Measurements from ENCODE around the gene HYI.

HYI gene

DNA sequence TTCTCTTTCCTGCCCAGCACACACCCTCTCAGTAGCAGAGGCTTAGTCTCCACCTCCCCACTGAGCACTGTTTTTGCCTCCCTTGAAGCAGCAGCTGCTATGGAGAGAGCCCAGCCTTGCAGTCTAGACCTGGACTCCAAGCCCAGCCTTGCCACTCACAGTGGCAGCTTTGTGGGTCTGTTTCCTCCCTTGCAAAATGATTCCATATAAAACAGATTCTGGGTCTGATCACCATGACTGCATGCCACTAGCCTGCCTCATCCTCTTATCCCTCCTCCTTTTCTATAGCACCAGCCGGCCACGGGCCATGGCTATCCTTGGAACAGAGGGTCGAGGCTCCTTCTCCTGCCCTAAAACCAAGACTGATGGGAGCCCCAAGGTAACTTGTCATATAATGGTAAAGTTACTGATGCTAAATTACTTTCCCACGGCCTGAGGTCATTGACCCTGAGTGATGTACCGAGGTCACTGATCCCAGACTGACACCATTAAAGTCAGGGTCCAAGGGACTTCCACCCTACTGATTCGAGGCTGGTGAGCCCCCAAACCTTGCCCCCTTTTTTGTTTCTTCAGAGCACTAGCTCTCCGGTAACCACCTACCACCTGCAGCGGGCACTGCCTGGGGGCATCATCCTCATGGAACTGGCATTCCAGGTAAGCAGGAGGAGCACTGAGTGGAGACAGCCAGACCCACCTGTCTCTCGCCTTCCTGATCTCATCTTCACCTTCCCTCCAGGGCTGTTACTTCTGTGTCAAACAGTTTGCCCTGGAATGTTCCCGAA lies 7.9 kb downstream of the HYI start:
- Histone ChIP-seq H3K36me3 (ENCODE audit: control insufficient read depth in 2 of 2, insufficient read depth in 2 of 2, low read length in 2 of 2) (peaks cover 74 to 94% of the 10 kb centered on the region in 2 donors), H3K27me3 (ENCODE audit: control insufficient read depth in 2 of 2, insufficient read depth in 2 of 2, low read length in 2 of 2) (no peaks in the 10 kb centered on the region), H3K9ac (ENCODE audit: low read depth in 1 of 2, low read length in 2 of 2) (no peak overlapping the region), H3K27ac (ENCODE audit: low read depth in 2 of 2, low read length in 2 of 2) (no peak overlapping the region), H3K4me3 (ENCODE audit: low read length in 2 of 2) (no peak overlapping the region), H3K9me3 (ENCODE audit: control insufficient read depth in 2 of 2, low read length in 2 of 2) (no peaks in the 10 kb centered on the region), H3K4me1 (ENCODE audit: control insufficient read depth in 2 of 2, insufficient read depth in 2 of 2, low read length in 2 of 2) (no peaks in the 10 kb centered on the region)

DNA sequence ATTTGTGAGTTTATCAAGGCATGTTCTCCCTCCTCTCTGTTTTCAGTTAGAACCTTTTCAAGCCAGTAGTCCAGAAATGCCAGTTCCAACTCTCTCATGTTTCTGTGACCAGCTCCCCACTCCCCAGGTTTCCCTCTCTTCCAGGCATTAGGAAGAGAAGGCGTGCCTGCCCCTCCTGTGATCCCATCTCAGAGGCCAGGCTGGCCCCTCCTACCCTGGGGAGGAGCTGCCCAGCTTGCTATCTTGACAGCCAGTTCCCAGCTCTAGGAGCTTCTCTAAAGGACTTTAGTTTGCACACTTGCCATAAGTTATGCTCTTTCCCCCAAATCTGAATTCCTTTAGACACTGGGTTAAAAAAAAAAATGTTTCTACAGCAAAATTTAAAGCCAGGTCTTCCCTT lies 8.9 kb downstream of the HYI start:
- Histone ChIP-seq H3K9me3 (ENCODE audit: control insufficient read depth in 2 of 2, low read length in 2 of 2) (no peaks in the 10 kb centered on the region), H3K27me3 (ENCODE audit: control insufficient read depth in 2 of 2, insufficient read depth in 2 of 2, low read length in 2 of 2) (no peaks in the 10 kb centered on the region), H3K36me3 (ENCODE audit: control insufficient read depth in 2 of 2, insufficient read depth in 2 of 2, low read length in 2 of 2) (peaks cover 71 to 94% of the 10 kb centered on the region in 2 donors), H3K9ac (ENCODE audit: low read depth in 1 of 2, low read length in 2 of 2) (no peak overlapping the region), H3K27ac (ENCODE audit: low read depth in 2 of 2, low read length in 2 of 2) (no peak overlapping the region), H3K4me3 (ENCODE audit: low read length in 2 of 2) (no peak overlapping the region), H3K4me1 (ENCODE audit: control insufficient read depth in 2 of 2, insufficient read depth in 2 of 2, low read length in 2 of 2) (no peaks in the 10 kb centered on the region)

DNA sequence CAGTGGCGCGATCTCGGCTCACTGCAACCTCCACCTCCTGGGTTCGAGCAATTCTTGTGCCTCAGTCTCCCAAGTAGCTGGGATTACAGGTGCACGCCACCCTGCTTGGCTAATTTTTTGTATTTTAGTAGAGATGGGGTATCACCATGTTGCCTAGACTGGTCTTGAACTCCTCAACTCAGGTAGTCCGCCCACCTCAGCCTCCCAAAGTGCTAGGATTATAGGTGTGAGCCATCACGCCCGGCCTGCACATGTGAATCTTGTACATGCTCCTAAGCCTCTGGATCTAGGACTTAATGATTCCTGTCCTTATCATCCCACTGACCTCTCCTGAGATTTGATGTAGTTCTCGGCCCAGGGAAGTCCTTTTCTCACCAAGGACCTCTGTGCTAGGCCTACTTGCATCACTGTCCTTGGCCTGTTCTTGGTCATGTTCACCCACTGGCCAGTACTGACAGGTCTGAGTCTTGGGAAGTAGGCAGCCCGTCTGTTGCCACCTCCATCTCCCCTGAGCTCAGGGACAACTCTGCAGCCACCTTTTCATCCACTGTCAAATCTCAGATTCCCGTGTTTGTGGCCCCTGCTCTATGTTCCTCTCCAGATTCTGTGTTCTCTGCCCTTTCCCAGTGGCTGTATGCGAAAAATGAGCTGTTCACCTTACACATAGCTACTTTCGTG lies 9.4 kb downstream of the HYI start:
- H3K27ac ChIP-seq (ENCODE audit: low read depth in 2 of 2, low read length in 2 of 2), result no peak overlapping the region
- H3K36me3 ChIP-seq (ENCODE audit: control insufficient read depth in 2 of 2, insufficient read depth in 2 of 2, low read length in 2 of 2), result peaks cover 69 to 94% of the 10 kb centered on the region in 2 donors
- H3K9me3 ChIP-seq (ENCODE audit: control insufficient read depth in 2 of 2, low read length in 2 of 2), result no peaks in the 10 kb centered on the region
- no peak overlapping the region for H3K9ac ChIP-seq (ENCODE audit: low read depth in 1 of 2, low read length in 2 of 2)
- H3K27me3 ChIP-seq (ENCODE audit: control insufficient read depth in 2 of 2, insufficient read depth in 2 of 2, low read length in 2 of 2), result no peaks in the 10 kb centered on the region
- no peaks in the 10 kb centered on the region for H3K4me1 ChIP-seq (ENCODE audit: control insufficient read depth in 2 of 2, insufficient read depth in 2 of 2, low read length in 2 of 2)
- H3K4me3 ChIP-seq (ENCODE audit: low read length in 2 of 2), result no peak overlapping the region

DNA sequence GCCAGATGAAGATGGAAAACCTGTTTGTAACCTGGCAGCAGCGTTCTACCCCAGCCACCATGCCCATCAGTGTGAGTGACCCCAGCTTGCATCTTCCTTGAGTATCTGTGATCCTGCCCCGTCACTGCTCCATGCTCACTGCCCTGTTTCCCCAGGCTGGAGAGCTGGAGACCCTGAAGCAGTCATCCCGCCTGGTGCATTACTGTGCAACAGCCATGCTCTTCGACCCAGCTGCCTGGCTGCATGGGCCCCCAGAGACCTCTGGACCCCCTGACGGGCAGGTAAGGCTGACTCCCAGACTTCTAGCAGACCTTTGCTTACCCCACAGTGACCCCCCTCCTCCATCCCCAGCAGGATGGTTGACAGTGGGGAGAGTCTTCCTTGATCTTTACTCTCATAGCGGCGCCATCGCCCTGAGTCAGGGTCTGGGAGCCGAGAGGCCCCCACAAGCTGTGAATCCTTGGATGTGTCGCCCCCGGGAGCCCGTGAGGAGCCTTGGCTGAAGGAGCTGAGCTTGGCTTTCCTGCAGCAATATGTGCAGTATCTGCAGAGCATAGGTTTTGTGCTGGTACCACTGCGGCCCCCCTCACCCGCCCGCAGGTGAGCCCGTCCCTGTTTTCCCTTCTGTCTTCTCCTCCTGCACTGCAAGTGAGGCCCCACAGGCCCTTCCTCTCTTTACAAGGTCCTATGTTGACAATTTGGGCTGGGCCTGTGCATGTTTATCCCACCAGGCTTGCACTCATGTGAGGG lies 10.4 kb downstream of the HYI start:
- H3K9me3 ChIP-seq (ENCODE audit: control insufficient read depth in 2 of 2, low read length in 2 of 2), result no peaks in the 10 kb centered on the region
- H3K27ac ChIP-seq (ENCODE audit: low read depth in 2 of 2, low read length in 2 of 2), result no peak overlapping the region
- H3K36me3 ChIP-seq (ENCODE audit: control insufficient read depth in 2 of 2, insufficient read depth in 2 of 2, low read length in 2 of 2), result peaks cover 71 to 95% of the 10 kb centered on the region in 2 donors
- no peak overlapping the region for H3K9ac ChIP-seq (ENCODE audit: low read depth in 1 of 2, low read length in 2 of 2)
- H3K27me3 ChIP-seq (ENCODE audit: control insufficient read depth in 2 of 2, insufficient read depth in 2 of 2, low read length in 2 of 2), result no peaks in the 10 kb centered on the region
- no peak overlapping the region for H3K4me3 ChIP-seq (ENCODE audit: low read length in 2 of 2)
- no peaks in the 10 kb centered on the region for H3K4me1 ChIP-seq (ENCODE audit: control insufficient read depth in 2 of 2, insufficient read depth in 2 of 2, low read length in 2 of 2)

DNA sequence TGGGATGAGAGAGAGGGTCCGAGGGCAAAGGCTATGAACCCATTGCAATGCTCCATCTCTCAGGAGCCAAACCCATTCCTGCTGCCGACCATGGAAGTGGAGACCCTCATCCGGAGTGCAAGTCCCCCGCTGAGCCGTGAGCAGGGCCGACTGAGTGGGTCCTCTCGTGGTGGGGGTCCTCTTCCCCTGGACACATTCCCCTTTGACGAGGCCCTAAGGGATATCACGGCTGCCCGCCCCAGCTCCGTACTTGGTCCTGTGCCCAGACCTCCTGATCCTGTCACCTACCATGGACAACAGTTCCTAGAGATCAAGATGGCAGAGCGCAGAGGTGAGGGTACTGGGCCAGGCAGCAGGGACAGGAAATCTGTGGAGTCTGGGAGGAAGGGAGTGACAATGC lies 11.0 kb downstream of the HYI start:
- Histone ChIP-seq H3K9me3 (ENCODE audit: control insufficient read depth in 2 of 2, low read length in 2 of 2) (no peaks in the 10 kb centered on the region), H3K36me3 (ENCODE audit: control insufficient read depth in 2 of 2, insufficient read depth in 2 of 2, low read length in 2 of 2) (peaks cover 73 to 93% of the 10 kb centered on the region in 2 donors), H3K4me3 (ENCODE audit: low read length in 2 of 2) (no peak overlapping the region), H3K4me1 (ENCODE audit: control insufficient read depth in 2 of 2, insufficient read depth in 2 of 2, low read length in 2 of 2) (no peaks in the 10 kb centered on the region), H3K27me3 (ENCODE audit: control insufficient read depth in 2 of 2, insufficient read depth in 2 of 2, low read length in 2 of 2) (no peaks in the 10 kb centered on the region), H3K9ac (ENCODE audit: low read depth in 1 of 2, low read length in 2 of 2) (no peak overlapping the region), H3K27ac (ENCODE audit: low read depth in 2 of 2, low read length in 2 of 2) (no peak overlapping the region)

DNA sequence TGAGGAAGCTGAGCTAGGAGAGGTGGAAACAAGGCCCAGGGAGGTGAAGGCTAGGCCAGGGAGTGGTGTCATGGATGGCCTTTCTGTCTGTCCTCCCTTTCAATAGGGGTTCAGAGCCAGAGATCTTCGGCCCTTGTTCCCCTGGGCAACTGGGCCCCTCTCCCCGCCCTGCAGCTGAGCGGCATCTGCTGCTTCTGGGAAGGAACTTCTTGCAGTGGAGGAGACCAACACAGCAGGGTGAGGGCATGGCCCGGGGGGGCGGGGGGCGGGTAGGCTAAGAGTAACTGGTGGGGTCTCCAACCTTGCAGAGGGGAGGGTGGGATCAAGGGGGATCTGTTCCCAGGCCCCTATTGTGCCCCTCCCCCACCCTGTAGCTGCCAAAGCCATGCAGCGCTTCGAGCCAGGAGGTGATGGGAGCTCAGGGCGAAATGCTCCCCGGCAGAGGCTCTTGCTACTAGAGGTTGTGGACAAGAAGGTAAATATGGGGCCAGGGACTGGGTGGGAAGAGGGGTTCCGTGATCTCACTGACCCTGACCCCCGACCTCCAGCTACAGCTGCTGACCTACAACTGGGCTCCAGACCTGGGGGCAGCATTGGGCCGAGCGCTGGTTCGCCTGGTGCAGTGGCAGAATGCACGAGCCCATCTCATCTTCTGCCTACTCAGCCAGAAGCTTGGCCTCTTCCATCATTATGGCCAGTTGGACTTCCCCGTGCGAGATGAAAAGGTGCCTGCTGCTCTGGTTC lies 11.7 kb downstream of the HYI start:
- H3K9me3 ChIP-seq (ENCODE audit: control insufficient read depth in 2 of 2, low read length in 2 of 2), result no peaks in the 10 kb centered on the region
- no peak overlapping the region for H3K27ac ChIP-seq (ENCODE audit: low read depth in 2 of 2, low read length in 2 of 2)
- no peaks in the 10 kb centered on the region for H3K27me3 ChIP-seq (ENCODE audit: control insufficient read depth in 2 of 2, insufficient read depth in 2 of 2, low read length in 2 of 2)
- H3K36me3 ChIP-seq (ENCODE audit: control insufficient read depth in 2 of 2, insufficient read depth in 2 of 2, low read length in 2 of 2), result peaks cover 71 to 92% of the 10 kb centered on the region in 2 donors
- H3K9ac ChIP-seq (ENCODE audit: low read depth in 1 of 2, low read length in 2 of 2), result no peak overlapping the region
- no peak overlapping the region for H3K4me3 ChIP-seq (ENCODE audit: low read length in 2 of 2)
- H3K4me1 ChIP-seq (ENCODE audit: control insufficient read depth in 2 of 2, insufficient read depth in 2 of 2, low read length in 2 of 2), result no peaks in the 10 kb centered on the region

DNA sequence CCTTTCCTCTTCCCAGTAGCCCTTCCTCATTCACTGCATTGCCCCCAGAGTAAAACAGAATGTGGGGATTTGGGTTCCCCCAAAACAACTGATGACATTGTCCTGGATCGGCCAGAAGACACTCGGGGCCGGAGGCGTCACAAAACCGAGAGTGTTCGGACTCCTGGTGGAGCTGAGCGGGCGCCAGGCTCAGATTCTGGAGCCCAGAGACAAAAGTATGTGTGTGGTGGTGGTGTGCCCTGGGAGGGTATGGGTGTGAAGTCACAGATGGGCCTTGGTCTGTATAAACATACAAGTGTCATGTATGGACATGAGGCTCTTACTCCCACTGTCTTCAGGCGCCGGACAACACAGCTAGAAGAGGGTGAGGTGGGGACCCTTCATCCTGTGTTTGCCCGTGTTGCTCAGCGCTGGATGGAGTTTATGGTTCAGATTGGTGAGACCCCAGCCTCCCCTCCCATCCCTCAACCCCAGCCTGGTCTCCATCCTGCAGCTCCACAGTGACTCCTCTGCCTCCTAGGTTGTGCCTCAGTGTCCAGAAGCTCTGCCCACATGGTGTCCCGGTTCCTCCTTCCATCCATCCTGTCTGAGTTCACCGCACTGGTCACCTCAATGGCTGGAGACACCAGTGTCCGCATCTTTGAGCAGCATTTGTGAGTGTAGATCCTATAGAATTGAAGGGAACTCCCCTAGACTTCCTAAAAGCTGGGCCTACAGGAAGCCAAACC lies 12.4 kb downstream of the HYI start:
- Histone ChIP-seq H3K9me3 (ENCODE audit: control insufficient read depth in 2 of 2, low read length in 2 of 2) (no peaks in the 10 kb centered on the region), H3K27ac (ENCODE audit: low read depth in 2 of 2, low read length in 2 of 2) (no peak overlapping the region), H3K36me3 (ENCODE audit: control insufficient read depth in 2 of 2, insufficient read depth in 2 of 2, low read length in 2 of 2) (peaks cover 63 to 90% of the 10 kb centered on the region in 2 donors), H3K4me3 (ENCODE audit: low read length in 2 of 2) (no peak overlapping the region), H3K27me3 (ENCODE audit: control insufficient read depth in 2 of 2, insufficient read depth in 2 of 2, low read length in 2 of 2) (no peaks in the 10 kb centered on the region), H3K4me1 (ENCODE audit: control insufficient read depth in 2 of 2, insufficient read depth in 2 of 2, low read length in 2 of 2) (no peaks in the 10 kb centered on the region), H3K9ac (ENCODE audit: low read depth in 1 of 2, low read length in 2 of 2) (no peak overlapping the region)

DNA sequence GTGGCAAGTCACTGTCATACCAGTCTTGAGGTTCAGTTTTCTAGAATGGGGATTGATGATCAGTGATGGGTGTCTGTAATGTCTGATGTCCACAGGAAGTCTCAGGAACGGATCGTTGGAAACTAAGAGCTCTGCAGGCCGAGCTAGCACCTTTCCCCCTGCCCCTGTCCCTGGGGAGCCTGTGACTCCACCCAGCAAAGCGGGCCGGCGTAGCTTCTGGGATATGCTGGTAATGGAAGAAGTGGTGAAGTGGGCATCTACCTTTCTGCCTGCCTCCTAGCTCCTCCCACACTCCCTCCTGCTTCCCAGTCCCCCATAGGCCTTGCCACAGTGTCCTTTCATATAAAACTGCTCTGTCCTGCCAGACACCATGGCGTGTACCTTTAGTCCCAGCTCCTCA lies 13.4 kb downstream of the HYI start:
- no peaks in the 10 kb centered on the region for H3K9me3 ChIP-seq (ENCODE audit: control insufficient read depth in 2 of 2, low read length in 2 of 2)
- no peaks in the 10 kb centered on the region for H3K4me1 ChIP-seq (ENCODE audit: control insufficient read depth in 2 of 2, insufficient read depth in 2 of 2, low read length in 2 of 2)
- H3K36me3 ChIP-seq (ENCODE audit: control insufficient read depth in 2 of 2, insufficient read depth in 2 of 2, low read length in 2 of 2), result peaks cover 55 to 87% of the 10 kb centered on the region in 2 donors
- no peak overlapping the region for H3K27ac ChIP-seq (ENCODE audit: low read depth in 2 of 2, low read length in 2 of 2)
- H3K9ac ChIP-seq (ENCODE audit: low read depth in 1 of 2, low read length in 2 of 2), result no peak overlapping the region
- H3K4me3 ChIP-seq (ENCODE audit: low read length in 2 of 2), result no peak overlapping the region
- no peaks in the 10 kb centered on the region for H3K27me3 ChIP-seq (ENCODE audit: control insufficient read depth in 2 of 2, insufficient read depth in 2 of 2, low read length in 2 of 2)

DNA sequence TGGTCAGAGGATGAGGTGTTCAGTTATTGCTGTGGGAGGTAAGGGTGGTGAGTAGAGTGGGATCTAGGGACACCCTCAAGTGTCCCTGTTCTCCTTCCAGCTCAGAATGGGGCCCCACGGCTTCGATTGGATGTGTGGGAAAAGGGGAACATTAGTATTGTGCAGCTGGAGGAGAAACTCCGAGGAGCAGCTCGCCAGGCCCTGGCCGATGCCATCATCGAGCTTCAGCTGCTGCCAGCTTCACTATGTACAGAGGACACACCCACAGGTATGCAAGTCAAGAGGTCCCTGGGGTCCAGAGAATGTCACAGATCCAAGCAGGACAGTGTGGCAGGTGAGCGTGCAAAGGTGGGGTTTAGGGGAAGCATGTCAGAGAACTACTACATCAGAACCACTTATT lies 13.9 kb downstream of the HYI start:
- H3K36me3 ChIP-seq (ENCODE audit: control insufficient read depth in 2 of 2, insufficient read depth in 2 of 2, low read length in 2 of 2), result peaks cover 58 to 87% of the 10 kb centered on the region in 2 donors
- no peaks in the 10 kb centered on the region for H3K9me3 ChIP-seq (ENCODE audit: control insufficient read depth in 2 of 2, low read length in 2 of 2)
- H3K9ac ChIP-seq (ENCODE audit: low read depth in 1 of 2, low read length in 2 of 2), result no peak overlapping the region
- H3K4me3 ChIP-seq (ENCODE audit: low read length in 2 of 2), result no peak overlapping the region
- no peaks in the 10 kb centered on the region for H3K4me1 ChIP-seq (ENCODE audit: control insufficient read depth in 2 of 2, insufficient read depth in 2 of 2, low read length in 2 of 2)
- H3K27me3 ChIP-seq (ENCODE audit: control insufficient read depth in 2 of 2, insufficient read depth in 2 of 2, low read length in 2 of 2), result no peaks in the 10 kb centered on the region
- H3K27ac ChIP-seq (ENCODE audit: low read depth in 2 of 2, low read length in 2 of 2), result no peak overlapping the region

All from mucosa of rectum (tissue), 2 donors.